Anterior cingulate cortex (tissue), 58 donors: Measurements from ENCODE around the gene POU2F3.
"Not testable (repeated sequence)": the region's sequence is repeated elsewhere in the genome, so short reads cannot be mapped to it uniquely, and the experiment has no call there.

ENCODE experiments used
- DNase-seq, 58 donors: peaks; one replicate each; lab custom pipeline; 2025; lab: John Stamatoyannopoulos, UW

Gene POU2F3

GRCh38 chr11:120244476-120245365 lies 4.8 kb downstream of the POU2F3 start:
- no peak for DNase-seq

GRCh38 chr11:120245434-120245833 lies 5.5 kb downstream of the POU2F3 start:
- no peak for DNase-seq

GRCh38 chr11:120248551-120249278 lies 8.8 kb downstream of the POU2F3 start:
- no peak for DNase-seq

- DNase-seq = no peak
Measured at GRCh38 chr11:120249279-120250262, 9.6 kb downstream of the POU2F3 start.

- not testable (repeated sequence) for DNase-seq
Measured at GRCh38 chr11:120253377-120253776, 13.4 kb downstream of the POU2F3 start.

- no peak for DNase-seq
Measured at GRCh38 chr11:120254788-120255518, 15.0 kb downstream of the POU2F3 start.

- no peak for DNase-seq
Measured at GRCh38 chr11:120255519-120255866, 15.6 kb downstream of the POU2F3 start.

- DNase-seq = no peak
Measured at GRCh38 chr11:120256178-120256577, 16.2 kb downstream of the POU2F3 start.

- no peak for DNase-seq
Measured at GRCh38 chr11:120256779-120257178, 16.8 kb downstream of the POU2F3 start.

GRCh38 chr11:120257346-120257745 lies 17.4 kb downstream of the POU2F3 start:
- DNase-seq = no peak

GRCh38 chr11:120258661-120259060 lies 18.7 kb downstream of the POU2F3 start:
- no peak for DNase-seq

GRCh38 chr11:120259241-120259640 lies 19.3 kb downstream of the POU2F3 start:
- DNase-seq = no peak

GRCh38 chr11:120259988-120260565 lies 20.1 kb downstream of the POU2F3 start:
- DNase-seq = no peak

GRCh38 chr11:120260616-120261015 lies 20.7 kb downstream of the POU2F3 start:
- no peak for DNase-seq

GRCh38 chr11:120261321-120261720 lies 21.4 kb downstream of the POU2F3 start:
- DNase-seq = no peak

GRCh38 chr11:120261931-120262330 lies 22.0 kb downstream of the POU2F3 start:
- no peak for DNase-seq

GRCh38 chr11:120267319-120267718 lies 27.4 kb downstream of the POU2F3 start:
- DNase-seq = no peak

- DNase-seq = no peak
Measured at GRCh38 chr11:120268686-120269085, 28.7 kb downstream of the POU2F3 start.

GRCh38 chr11:120270386-120270785 lies 30.4 kb downstream of the POU2F3 start:
- no peak for DNase-seq

- no peak for DNase-seq
Measured at GRCh38 chr11:120271672-120272071, 31.7 kb downstream of the POU2F3 start.
